Breast epithelium (tissue), 3 donors: ENCODE results near the gene NUDT21.

Source experiments
- POLR2AphosphoS5 ChIP-seq, 3 donors: sonication (generic); formaldehyde crosslinking; IDR thresholded peaks; one replicate each; pipeline ENCODE4 v1.6.1; 2017; ENCODE audit warnings: antibody characterized with exemption in 3 of 3
- TF ChIP-seq, protein P1 (sequence below), 3 donors: fragments of 450-650 bp; IDR thresholded peaks; one replicate each; pipeline ENCODE4 v1.5.1; 2016 to 2017; ENCODE audit warnings: antibody characterized with exemption in 3 of 3, mild to moderate bottlenecking in 3 of 3, moderate library complexity in 3 of 3

GRCh38 chr16:56451753-56452689, 889 bp upstream of the NUDT21 start:
- TF ChIP-seq, protein P1, sequence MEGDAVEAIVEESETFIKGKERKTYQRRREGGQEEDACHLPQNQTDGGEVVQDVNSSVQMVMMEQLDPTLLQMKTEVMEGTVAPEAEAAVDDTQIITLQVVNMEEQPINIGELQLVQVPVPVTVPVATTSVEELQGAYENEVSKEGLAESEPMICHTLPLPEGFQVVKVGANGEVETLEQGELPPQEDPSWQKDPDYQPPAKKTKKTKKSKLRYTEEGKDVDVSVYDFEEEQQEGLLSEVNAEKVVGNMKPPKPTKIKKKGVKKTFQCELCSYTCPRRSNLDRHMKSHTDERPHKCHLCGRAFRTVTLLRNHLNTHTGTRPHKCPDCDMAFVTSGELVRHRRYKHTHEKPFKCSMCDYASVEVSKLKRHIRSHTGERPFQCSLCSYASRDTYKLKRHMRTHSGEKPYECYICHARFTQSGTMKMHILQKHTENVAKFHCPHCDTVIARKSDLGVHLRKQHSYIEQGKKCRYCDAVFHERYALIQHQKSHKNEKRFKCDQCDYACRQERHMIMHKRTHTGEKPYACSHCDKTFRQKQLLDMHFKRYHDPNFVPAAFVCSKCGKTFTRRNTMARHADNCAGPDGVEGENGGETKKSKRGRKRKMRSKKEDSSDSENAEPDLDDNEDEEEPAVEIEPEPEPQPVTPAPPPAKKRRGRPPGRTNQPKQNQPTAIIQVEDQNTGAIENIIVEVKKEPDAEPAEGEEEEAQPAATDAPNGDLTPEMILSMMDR (IDR thresholded peaks at IDR 0.05): no peak
- no peak for TF ChIP-seq POLR2AphosphoS5 (IDR thresholded peaks at IDR 0.05)
